ENCODE data around the gene RGS12. TPM values are rescaled to one million over a fixed set of nuclear protein-coding genes. Genes with fewer than 3 reads are reported as not detected.

The RGS12 gene
- total RNA-seq, 1 donor from 2014 or later: 34.2 TPM

DNA sequence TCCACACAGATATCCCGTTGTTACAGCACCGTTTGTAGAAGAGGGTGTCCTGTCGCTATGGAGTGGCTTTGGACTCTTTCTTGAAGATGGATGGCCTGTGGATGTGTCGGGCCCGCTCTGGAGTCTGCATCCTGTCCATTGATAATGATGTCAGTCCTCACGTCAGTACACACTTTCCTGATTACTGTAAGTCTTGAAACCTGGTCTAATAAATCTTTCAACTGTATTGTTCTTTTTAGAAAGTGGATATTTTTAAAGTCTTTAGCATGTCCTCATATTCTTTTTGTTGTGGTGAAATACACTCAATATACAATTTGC lies 29.0 kb upstream of the RGS12 start:
- Histone ChIP-seq H3K36me3 (ENCODE audit: control insufficient read depth, insufficient read depth, low read length) (no peaks in the 10 kb centered on the region), H3K27me3 (ENCODE audit: control insufficient read depth, insufficient read depth, low read length) (peaks cover 6% of the 10 kb centered on the region), H3K4me3 (ENCODE audit: low read depth, low read length) (no peak overlapping the region)
- FAIRE-seq: no peak
- TF ChIP-seq, protein P1, sequence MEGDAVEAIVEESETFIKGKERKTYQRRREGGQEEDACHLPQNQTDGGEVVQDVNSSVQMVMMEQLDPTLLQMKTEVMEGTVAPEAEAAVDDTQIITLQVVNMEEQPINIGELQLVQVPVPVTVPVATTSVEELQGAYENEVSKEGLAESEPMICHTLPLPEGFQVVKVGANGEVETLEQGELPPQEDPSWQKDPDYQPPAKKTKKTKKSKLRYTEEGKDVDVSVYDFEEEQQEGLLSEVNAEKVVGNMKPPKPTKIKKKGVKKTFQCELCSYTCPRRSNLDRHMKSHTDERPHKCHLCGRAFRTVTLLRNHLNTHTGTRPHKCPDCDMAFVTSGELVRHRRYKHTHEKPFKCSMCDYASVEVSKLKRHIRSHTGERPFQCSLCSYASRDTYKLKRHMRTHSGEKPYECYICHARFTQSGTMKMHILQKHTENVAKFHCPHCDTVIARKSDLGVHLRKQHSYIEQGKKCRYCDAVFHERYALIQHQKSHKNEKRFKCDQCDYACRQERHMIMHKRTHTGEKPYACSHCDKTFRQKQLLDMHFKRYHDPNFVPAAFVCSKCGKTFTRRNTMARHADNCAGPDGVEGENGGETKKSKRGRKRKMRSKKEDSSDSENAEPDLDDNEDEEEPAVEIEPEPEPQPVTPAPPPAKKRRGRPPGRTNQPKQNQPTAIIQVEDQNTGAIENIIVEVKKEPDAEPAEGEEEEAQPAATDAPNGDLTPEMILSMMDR (IDR thresholded peaks at IDR 0.05; ENCODE audit: insufficient read depth, low read length, severe bottlenecking): no peak
- no peak for DNase-seq (ENCODE audit: low read depth)

DNA sequence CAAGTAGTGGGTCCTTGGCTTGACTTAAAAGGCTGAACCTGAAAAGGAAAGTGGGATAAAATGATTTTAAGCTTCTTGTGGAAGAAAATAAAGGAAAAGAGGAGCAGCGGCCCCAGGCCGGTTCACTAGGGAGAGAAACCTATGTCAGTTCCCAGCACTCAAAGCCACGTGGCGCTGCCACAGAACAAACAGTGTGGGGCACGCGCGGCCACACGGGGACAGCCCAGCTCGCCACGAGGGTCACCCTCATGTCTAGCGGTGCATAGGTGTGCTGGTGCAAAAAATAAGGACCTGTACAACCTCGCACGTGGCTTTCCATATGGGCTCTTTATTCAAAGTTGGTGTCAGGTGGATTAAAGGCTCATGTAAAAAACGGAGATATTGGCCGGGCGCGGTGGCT lies 26.7 kb upstream of the RGS12 start:
- DNase-seq (ENCODE audit: low read depth) (no peak), FAIRE-seq (no peak)
- no peak overlapping the region for H3K4me3 ChIP-seq (ENCODE audit: low read depth, low read length)
- TF ChIP-seq, protein P1 (IDR thresholded peaks at IDR 0.05; ENCODE audit: insufficient read depth, low read length, severe bottlenecking): no peak
- H3K36me3 ChIP-seq (ENCODE audit: control insufficient read depth, insufficient read depth, low read length): no peaks in the 10 kb centered on the region
- peaks cover 7% of the 10 kb centered on the region for H3K27me3 ChIP-seq (ENCODE audit: control insufficient read depth, insufficient read depth, low read length)

DNA sequence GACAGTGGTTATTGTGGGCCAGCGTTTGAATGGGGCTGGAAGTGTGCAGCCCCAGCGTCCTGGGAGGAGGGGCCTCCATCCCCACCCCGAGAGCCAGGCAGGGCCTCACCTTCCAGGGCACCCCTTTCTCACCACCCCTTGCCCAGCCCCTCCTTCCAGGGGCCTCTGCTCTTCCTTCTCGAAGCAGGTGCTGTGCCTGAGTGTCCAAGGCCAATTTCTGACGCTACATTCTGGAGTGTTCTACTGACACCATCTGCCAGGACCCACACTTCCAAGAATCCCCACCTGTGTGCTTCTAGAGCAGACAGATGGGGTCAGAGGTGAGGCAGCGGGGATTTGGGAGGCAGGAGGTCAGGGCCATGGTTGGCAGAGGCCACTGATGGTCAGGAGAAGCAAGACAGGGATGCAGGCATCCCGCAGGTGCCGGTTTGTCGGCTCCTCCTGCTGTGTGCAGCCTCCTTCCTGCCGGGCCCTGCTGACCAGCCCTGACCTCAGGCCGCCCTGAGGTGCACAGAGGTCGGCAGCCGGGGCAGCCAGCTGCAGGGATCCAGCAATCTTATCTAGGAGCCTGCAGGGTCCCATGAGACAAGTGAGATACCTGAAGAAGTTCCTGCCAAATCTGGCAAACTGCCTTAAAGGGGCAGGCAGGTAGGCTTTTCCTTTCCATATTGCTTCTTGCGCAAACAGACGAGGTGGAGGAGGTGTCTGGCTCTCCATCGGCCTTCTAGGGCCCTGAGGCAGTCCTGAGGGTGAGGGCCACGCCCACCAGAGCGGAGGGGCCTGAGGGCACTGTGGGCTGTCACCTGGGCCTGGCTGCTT lies 25.0 kb upstream of the RGS12 start:
- no peaks in the 10 kb centered on the region for H3K36me3 ChIP-seq (ENCODE audit: control insufficient read depth, insufficient read depth, low read length)
- FAIRE-seq (no peak), DNase-seq (ENCODE audit: low read depth) (no peak)
- TF ChIP-seq, protein P1 (IDR thresholded peaks at IDR 0.05; ENCODE audit: insufficient read depth, low read length, severe bottlenecking): no peak
- H3K27me3 ChIP-seq (ENCODE audit: control insufficient read depth, insufficient read depth, low read length): peaks cover 5% of the 10 kb centered on the region
- H3K4me3 ChIP-seq (ENCODE audit: low read depth, low read length): no peak overlapping the region

DNA sequence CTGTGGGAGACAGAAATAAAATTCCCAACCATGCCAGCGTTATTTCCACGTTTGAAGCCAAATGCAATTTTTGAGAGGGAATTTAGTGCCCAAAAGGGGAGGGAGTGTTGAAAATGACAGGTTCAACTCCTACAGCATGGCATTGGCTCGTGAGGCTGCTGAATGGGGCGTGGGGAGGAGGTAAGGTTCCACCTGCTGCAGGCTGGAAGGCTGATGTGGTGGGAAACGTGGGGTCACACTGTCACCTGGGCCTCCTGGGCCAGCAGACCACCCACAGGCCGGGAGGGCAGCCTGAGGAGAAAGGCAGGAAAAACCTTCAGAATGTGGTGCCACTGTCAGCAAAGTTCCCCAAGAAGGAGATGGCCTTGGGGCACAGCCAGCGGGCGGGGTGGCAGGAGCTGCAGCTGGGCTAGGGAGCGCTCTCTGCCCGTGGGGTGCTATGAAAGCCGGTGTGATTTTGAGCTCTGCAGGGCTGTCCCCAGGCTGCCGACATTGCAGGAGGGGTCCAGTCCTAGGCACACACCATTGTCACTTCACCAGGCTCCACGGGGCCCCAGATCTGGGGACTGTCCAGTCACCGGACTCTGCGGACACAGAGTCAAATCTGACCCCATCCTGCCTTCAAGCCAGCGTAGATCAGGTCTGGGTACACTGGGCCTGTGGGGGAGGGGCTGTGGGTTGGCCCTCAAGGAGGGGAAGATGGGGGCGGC lies 24.3 kb upstream of the RGS12 start:
- no peak for DNase-seq (ENCODE audit: low read depth)
- TF ChIP-seq, protein P1 (IDR thresholded peaks at IDR 0.05; ENCODE audit: insufficient read depth, low read length, severe bottlenecking): no peak
- Histone ChIP-seq H3K4me3 (ENCODE audit: low read depth, low read length) (no peak overlapping the region), H3K27me3 (ENCODE audit: control insufficient read depth, insufficient read depth, low read length) (peaks cover 3% of the 10 kb centered on the region), H3K36me3 (ENCODE audit: control insufficient read depth, insufficient read depth, low read length) (no peaks in the 10 kb centered on the region)
- FAIRE-seq: no peak

DNA sequence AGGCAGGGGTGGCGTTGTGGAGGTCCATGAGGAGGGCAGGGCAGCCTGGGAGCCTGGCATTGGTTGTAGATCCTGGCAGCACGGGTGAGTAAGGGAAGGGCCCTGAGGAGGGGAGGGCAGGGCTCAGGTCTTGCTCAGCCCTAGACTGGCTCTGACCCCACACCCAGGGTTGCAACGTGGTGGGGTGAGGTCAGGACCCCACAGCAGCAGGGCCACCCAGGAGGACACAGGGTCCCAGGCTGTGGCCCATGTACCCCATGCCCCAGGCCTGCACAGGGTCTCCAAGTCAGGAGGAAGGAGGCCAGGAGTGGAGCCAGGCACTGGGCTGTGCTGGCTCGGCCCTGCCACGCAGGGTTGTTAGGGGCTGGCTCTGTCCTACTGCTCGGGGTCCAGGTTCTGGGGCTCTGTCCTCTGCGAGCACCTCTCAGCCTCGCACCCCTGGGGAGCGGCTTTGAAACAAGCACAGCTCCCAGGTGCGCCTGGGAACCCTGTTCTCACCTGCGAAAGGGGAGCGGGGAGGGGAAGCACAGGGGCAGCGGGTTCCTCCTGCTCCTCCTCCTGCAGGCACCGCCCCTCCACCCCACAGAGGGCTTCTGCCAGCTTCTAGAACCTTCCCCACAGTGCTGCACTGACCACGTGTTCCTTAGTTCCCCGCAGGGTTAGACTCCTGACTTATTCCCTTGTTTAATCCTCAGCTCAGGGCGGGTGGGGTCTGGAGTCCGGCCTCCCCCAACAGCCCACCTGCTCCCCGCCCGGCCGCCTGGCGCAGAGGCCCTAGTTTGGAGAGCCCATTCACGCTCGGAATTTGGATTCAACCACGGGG lies 23.5 kb upstream of the RGS12 start:
- no peaks in the 10 kb centered on the region for H3K36me3 ChIP-seq (ENCODE audit: control insufficient read depth, insufficient read depth, low read length)
- TF ChIP-seq, protein P1 (IDR thresholded peaks at IDR 0.05; ENCODE audit: insufficient read depth, low read length, severe bottlenecking): no peak
- no peak overlapping the region for H3K4me3 ChIP-seq (ENCODE audit: low read depth, low read length)
- H3K27me3 ChIP-seq (ENCODE audit: control insufficient read depth, insufficient read depth, low read length): peaks cover 3% of the 10 kb centered on the region
- no peak for FAIRE-seq
- no peak for DNase-seq (ENCODE audit: low read depth)

Data from bronchial epithelial cell (primary cell).